ENCODE data around the gene TEAD2.

DNA sequence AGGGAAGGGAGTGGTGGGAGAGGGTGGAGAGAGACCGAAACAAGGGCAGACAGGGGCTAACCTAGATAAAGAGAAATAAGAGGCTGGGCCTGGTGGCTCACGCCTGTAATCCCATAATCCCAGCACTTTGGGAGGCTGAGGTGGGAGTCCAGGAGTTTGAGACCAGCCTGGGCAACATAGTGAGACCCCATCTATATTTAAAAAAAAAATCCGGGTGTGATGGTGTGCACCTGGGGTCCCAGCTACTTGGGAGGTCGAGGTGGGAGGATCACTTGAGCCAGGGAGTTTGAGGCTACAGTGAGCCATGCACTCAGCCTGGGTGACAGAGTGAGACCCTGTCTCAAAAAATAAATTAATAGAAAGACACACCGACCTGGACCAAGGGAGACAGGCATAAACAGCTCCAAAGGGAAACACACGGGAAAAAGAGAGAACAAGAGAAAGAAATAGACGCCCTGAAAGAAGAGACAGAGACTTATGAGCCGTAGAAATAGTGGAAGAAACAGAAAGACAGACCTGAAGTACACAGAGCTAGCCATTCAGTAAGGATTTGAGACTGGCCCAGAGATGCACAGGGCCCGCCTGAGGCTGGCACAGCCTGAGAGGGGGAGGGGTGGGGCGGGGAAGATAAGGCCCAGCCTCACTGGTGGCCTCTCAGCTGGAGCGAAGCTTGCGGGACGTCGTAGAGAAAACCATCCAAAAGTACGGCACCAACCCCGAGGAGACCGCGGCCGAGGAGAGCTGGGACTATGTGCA lies 24.8 kb downstream of the TEAD2 start:
- TF ChIP-seq, protein P1, sequence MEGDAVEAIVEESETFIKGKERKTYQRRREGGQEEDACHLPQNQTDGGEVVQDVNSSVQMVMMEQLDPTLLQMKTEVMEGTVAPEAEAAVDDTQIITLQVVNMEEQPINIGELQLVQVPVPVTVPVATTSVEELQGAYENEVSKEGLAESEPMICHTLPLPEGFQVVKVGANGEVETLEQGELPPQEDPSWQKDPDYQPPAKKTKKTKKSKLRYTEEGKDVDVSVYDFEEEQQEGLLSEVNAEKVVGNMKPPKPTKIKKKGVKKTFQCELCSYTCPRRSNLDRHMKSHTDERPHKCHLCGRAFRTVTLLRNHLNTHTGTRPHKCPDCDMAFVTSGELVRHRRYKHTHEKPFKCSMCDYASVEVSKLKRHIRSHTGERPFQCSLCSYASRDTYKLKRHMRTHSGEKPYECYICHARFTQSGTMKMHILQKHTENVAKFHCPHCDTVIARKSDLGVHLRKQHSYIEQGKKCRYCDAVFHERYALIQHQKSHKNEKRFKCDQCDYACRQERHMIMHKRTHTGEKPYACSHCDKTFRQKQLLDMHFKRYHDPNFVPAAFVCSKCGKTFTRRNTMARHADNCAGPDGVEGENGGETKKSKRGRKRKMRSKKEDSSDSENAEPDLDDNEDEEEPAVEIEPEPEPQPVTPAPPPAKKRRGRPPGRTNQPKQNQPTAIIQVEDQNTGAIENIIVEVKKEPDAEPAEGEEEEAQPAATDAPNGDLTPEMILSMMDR (IDR thresholded peaks at IDR 0.05), result no peak
- TF ChIP-seq POLR2A (IDR thresholded peaks at IDR 0.05), result no peak

Measured in ovary (tissue), 3 donors.